ENCODE results near the gene SOST. TPM values are rescaled to one million over a fixed set of nuclear protein-coding genes. Genes with fewer than 3 reads are reported as not detected.

The SOST gene
- total RNA-seq, 1 experiment from 2014 or later = not detected

- BruUV-seq (replicated peaks) = no TSS peak
- Mint-ChIP-seq H3K27me3 (ENCODE audit: unreplicated experiment) (peaks cover 60% of the 10 kb centered on the region), H3K9me3 (ENCODE audit: low read depth, unreplicated experiment) (peaks cover 2% of the 10 kb centered on the region), H3K4me1 (ENCODE audit: low read depth, unreplicated experiment) (peaks cover 13% of the 10 kb centered on the region), H3K27ac (ENCODE audit: unreplicated experiment) (no peak within 1 kb of the TSS), H3K4me3 (ENCODE audit: low read depth, unreplicated experiment) (peak within 1 kb of the TSS; percentile 84), H3K36me3 (ENCODE audit: insufficient read depth, unreplicated experiment) (peaks cover 41% of the 10 kb centered on the region)
- intact Hi-C loops (cut with micrococcal nuclease; ENCODE audit: unreplicated experiment) = no loop called here
- CTCF ChIA-PET = interaction anchor here (1.1 kb wide), 1 partner anchor 66 kb away, joined by 4 read pairs; no protein-coding TSS in a partner anchor
- no peak for DNase-seq
- TF ChIP-seq, protein P1, sequence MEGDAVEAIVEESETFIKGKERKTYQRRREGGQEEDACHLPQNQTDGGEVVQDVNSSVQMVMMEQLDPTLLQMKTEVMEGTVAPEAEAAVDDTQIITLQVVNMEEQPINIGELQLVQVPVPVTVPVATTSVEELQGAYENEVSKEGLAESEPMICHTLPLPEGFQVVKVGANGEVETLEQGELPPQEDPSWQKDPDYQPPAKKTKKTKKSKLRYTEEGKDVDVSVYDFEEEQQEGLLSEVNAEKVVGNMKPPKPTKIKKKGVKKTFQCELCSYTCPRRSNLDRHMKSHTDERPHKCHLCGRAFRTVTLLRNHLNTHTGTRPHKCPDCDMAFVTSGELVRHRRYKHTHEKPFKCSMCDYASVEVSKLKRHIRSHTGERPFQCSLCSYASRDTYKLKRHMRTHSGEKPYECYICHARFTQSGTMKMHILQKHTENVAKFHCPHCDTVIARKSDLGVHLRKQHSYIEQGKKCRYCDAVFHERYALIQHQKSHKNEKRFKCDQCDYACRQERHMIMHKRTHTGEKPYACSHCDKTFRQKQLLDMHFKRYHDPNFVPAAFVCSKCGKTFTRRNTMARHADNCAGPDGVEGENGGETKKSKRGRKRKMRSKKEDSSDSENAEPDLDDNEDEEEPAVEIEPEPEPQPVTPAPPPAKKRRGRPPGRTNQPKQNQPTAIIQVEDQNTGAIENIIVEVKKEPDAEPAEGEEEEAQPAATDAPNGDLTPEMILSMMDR (IDR thresholded peaks at IDR 0.05; ENCODE audit: unreplicated experiment) = no peak
Observed at GRCh38 chr17:43780135-43780534, 21.5 kb upstream of the SOST start, which contains the start of gene CFAP97D1. Gene CFAP97D1 (plus strand): TSS chr17:43780435. CDS start chr17:43780463, 28 bp downstream.

DNA sequence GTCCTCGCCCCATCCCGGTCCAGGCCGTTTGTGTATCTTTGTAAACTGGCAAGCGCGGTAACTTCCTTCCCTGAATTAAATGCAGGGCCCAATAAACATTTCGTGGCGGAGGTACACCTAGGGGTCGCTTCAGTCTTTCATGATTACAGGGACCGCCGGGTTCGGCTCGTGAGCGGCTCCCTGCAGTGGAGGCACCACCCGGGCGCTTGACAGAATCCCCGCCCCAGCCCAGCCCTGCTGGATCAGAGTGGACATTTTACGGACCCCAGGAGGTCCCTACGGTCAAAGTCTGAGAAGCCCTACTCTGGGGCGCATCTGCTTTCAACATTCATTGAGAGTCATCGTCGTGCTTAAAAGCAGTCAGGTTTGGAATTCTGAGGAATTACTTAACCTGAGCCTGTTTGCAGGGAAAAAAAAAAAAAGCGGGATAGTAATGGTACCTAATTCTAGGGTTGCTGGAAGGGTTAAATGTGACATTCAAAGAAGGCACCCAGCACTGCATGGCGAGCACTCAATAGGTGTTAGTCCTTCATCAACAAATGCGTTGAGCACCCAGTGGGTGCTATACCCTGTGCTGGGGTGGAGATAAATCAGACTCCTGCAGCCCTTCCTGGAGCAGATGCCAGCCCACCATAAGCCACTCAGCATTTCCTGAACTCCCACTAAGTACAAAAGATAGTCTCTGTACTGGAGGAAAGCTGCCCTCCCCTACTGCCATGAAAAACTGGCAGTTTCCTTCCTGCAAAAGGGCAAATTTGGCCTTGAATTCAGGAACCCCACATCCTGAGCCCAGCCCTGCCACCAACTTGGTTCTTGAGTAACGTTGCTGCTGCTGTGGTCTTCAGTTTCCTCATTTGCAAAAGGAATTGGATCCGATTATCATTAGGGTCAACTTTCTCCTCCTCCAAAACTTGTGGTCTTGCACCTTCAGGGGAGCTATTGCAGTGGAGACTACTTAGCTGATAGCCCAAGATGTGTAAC lies 20.8 kb upstream of the SOST start:
- TSS peak; percentile 73 for BruUV-seq (replicated peaks)
- DNase-seq = no peak
- peaks cover 44% of the 10 kb centered on the region for H3K36me3 Mint-ChIP-seq (ENCODE audit: insufficient read depth, unreplicated experiment)
- H3K4me1 Mint-ChIP-seq (ENCODE audit: low read depth, unreplicated experiment) = peaks cover 13% of the 10 kb centered on the region
- peaks cover 53% of the 10 kb centered on the region for H3K27me3 Mint-ChIP-seq (ENCODE audit: unreplicated experiment)
- peak overlapping the region; percentile 84 for H3K4me3 Mint-ChIP-seq (ENCODE audit: low read depth, unreplicated experiment)
- TF ChIP-seq, protein P1 (IDR thresholded peaks at IDR 0.05; ENCODE audit: unreplicated experiment) = no peak
- CTCF ChIA-PET = interaction anchor here (0.6 to 0.8 kb wide), 3 partner anchors 67 to 359 kb away, joined by 3 to 6 read pairs (median 4); partner anchors contain the start of gene CD300LG
- peak overlapping the region; percentile 99 for H3K27ac Mint-ChIP-seq (ENCODE audit: unreplicated experiment)
- intact Hi-C loops (cut with micrococcal nuclease; ENCODE audit: unreplicated experiment) = no loop called here
- no peaks in the 10 kb centered on the region for H3K9me3 Mint-ChIP-seq (ENCODE audit: low read depth, unreplicated experiment)

GRCh38 chr17:43778337-43779144 lies 19.9 kb upstream of the SOST start, which contains the start of gene DUSP3:
Gene DUSP3 (minus strand): TSS chr17:43778977. CDS start chr17:43778924, 53 bp downstream.
- peaks cover 51% of the 10 kb centered on the region for H3K36me3 Mint-ChIP-seq (ENCODE audit: insufficient read depth, unreplicated experiment)
- peaks cover 13% of the 10 kb centered on the region for H3K4me1 Mint-ChIP-seq (ENCODE audit: low read depth, unreplicated experiment)
- H3K4me3 Mint-ChIP-seq (ENCODE audit: low read depth, unreplicated experiment) = peak within 1 kb of the TSS; percentile 84
- peaks cover 44% of the 10 kb centered on the region for H3K27me3 Mint-ChIP-seq (ENCODE audit: unreplicated experiment)
- H3K9me3 Mint-ChIP-seq (ENCODE audit: low read depth, unreplicated experiment) = no peaks in the 10 kb centered on the region
- CTCF ChIA-PET = interaction anchor here (0.5 to 0.8 kb wide), 7 partner anchors 61 to 710 kb away, joined by 3 to 8 read pairs (median 4); partner anchors contain the start of gene CD300LG
- H3K27ac Mint-ChIP-seq (ENCODE audit: unreplicated experiment) = peak within 1 kb of the TSS; percentile 99
- no TSS peak for BruUV-seq (replicated peaks)
- TF ChIP-seq, protein P1 (IDR thresholded peaks at IDR 0.05; ENCODE audit: unreplicated experiment) = no peak
- peak; percentile 99 for DNase-seq
- intact Hi-C loops (cut with micrococcal nuclease; ENCODE audit: unreplicated experiment) = no loop called here
